SHP77 treated with DMSO at 0.1 percent for 48 hours (cell line): Measurements from ENCODE around the gene PCED1A.
"Not testable (repeated sequence)": the region's sequence is repeated elsewhere in the genome, so short reads cannot be mapped to it uniquely, and the experiment has no call there.

Experiments used
- DNase-seq: peaks from one replicate; lab custom pipeline; 2025; lab: John Stamatoyannopoulos, UW

Gene PCED1A

DNA sequence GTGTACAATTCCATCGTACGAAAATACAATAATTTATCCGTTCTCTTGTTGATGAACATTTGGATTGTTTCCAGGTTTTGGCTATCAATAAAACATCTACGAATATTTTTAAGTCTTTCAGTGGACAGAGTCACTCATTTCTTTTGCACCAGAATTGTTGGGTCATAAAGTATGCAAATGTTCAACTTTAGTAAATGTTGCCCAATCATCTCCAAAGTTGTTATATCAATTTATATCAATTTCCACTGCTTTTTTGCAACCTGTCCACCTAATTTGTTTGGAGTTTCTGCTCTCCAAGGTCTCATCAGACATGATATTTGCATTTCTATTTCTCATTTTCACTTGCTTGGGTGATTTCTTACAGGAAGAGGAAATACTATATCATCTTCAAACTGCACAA lies 13.8 kb downstream of the PCED1A start:
- DNase-seq = no peak

DNA sequence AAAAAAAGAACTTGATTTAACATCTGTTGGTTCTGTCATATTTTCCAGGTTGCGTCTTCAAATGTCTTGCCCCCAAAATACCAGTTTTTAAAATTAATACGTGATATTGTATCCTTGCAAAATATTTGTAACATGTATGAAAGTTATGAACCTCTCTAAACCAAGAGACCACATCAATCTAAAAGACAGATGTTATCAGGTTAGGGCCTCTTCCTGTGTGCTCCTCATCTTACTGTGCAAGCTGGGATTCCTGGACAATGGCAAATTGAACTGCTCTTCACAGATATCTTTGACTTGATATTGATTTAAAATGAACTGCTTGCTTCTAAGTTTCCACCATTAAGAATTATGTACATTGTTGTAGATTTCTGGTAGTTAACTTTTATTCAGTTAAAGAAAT lies 14.7 kb downstream of the PCED1A start:
- DNase-seq = no peak

DNA sequence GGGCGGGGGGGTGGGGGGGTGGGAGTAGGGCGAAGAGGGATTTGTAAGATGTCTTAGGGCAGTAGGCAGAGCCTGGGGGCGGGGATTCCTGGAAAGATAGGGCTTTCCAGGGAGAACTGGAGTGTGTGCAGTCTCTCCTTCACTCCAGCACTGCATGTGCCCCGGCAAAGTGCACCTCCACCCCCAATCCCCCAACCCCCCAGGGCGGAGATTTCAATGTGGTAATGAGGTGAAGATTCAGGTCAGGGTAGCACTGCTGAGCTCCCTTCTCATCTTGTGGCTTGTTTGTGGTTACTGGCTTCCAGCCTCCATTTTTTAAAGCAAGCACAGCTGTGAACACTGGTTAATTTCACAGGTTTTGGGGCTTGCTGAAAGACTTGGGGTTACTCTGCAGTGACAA lies 18.4 kb downstream of the PCED1A start:
- DNase-seq = no peak

DNA sequence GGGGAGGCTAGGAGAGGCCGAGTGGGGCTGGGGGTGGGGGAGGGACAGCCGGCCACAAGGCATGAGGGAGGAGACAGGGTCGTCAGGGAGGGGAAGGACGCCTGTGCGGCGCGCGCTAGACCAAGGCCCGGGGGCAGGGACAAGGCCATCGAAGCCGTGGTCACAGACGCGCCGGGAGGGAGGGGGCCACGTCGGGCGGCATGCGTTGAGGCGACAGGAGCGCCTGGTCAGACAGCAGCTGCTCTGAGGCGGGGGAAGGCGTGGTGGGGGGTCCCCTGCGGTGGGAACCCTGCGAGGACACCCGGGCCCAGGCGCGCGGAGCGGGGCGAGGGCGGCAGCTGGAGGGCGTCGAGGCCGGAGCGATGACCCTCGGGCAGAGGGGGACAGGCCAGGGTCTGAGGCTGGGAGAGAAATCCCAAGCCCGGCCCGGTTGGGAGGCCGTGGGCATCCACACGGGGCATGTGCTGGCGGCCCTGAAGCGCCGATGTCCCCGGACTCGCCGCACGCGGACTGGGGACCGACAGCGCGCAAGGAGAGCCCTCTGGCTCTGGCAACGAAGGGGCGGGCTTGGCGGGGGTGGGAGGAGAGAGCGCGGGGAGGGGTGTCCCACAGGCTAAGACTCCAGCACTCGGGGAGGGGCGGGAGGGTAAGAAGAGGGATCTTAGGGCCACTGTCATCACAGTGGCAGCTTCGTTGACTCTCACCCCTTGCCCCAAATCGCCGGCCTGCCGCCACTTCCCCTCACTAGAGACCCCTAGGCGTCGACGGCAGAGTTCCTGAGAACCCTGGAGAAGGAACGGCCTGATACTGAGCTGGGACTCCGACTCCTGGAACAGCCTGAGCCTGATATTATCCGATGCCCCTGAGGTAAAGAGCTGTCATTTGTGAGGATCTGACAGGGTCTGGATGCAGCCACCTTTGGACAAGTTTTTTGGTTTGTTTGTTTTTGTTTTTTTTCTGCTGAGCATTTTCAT lies 19.3 kb downstream of the PCED1A start:
- DNase-seq = no peak

DNA sequence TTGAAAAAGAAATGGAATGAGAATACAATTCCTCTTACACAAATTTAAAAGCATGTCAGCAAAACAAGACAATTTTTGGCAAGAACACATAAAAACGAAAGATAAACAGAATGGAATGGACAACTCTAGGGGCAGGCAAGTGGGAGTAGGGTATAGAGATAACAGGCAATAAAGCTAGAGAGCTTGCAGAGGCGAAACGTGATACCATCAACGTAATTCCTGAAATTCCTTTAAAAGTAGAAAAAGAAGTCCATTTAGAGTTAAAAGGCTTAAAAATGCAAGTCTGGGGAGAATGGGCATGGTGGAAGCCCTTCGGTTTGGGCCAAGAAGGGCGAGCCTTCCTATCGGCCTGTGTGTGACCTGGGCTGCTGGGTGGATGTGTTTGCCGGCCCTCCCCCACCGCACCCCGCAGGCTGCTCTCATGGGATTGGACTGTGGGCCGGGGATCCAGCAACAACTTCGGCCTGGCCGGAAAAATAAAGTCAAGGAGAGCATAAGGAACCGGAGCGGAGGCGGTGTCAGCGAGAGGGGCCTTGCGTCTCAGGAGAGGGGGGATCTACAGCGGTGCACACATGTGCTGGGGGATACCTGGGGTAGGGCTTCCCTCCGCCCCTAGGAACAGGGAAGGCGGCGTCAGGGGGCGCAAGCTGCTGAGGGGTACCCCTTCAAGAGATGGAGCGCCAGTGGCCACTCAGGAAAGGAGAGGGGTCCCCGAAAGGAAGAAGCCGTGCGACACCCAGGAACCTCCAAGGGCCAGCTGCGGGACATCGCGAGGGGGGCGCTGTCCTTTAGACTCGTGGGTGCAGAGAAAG lies 20.2 kb downstream of the PCED1A start:
- no peak for DNase-seq

DNA sequence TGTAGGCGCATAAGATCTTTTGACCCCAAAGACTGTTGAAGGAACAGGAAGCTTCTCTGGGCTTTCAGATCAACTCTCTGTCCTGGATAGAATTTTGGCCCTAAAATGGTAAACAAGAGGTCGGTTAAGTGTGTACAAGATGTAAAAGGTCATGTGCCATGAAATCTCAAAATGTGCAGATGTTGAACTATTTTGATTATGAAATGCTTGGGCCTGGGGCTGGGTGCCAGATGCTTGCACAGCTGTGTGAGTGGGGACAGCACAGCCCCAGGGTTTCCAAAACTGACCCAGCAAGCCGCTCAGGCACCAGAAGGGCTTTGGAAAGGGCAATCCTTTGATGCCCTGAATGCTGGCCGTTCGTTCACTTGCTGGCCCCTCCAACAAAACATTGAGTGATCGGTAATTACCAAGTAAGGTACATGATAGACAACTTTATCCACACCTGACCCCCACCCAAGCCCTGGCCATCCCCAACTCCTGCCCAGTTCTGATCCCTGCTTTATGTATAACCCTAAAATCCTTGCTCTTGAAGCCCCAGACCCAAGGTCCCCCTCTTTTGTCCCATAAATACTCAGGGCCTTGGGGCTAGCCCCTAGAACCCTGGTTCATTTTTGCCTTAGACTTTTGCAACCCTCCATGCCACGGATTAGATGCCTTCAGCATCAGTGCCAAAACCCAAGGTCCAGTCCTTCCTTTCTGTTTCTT lies 22.4 kb downstream of the PCED1A start:
- no peak for DNase-seq

DNA sequence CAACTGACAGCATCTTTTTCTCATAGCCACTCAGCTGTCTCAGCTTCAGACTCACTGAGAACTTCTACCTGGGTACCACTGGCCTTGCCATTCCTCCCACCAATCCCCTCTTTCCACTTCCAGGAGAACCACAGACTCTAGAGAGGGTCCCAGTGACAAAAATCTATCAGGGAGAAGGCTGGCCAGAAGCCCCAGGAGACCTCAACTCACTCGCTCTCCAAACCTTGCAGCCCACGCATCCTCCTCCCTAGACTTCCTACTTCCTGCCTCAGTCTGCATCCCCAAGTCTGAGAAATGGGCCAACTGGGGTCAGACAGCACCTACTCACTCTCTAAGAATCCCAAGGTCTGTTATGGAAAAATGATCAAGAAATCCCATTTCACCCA lies 23.1 kb downstream of the PCED1A start:
- DNase-seq = no peak

DNA sequence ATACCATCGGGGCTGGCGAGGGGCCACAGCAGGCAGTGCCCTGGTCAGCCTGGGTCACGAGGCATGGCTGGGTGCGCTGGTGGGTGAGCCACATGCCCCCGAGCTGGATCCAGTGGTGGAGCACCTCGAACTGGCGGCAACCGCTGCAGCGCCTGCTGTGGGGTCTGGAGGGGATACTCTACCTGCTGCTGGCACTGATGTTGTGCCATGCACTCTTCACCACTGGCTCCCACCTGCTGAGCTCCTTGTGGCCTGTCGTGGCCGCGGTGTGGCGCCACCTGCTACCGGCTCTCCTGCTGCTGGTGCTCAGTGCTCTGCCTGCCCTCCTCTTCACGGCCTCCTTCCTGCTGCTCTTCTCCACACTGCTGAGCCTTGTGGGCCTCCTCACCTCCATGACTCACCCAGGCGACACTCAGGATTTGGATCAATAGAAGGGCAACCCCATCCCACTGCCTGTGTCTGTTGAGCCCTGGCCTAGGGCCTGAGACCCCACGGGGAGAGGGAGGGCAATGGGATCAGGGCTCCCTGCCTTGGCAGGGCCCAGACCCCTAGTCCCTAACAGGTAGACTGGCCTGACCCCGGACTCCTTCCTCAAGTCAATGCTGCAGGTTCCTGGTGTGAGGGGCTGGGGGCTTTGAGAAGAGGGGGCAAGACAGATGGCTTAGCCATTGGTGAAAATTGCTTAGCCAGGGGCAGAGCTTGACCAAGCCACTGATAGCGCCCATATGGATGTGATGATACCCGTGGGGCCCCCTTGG lies 23.7 kb downstream of the PCED1A start:
- DNase-seq = no peak

DNA sequence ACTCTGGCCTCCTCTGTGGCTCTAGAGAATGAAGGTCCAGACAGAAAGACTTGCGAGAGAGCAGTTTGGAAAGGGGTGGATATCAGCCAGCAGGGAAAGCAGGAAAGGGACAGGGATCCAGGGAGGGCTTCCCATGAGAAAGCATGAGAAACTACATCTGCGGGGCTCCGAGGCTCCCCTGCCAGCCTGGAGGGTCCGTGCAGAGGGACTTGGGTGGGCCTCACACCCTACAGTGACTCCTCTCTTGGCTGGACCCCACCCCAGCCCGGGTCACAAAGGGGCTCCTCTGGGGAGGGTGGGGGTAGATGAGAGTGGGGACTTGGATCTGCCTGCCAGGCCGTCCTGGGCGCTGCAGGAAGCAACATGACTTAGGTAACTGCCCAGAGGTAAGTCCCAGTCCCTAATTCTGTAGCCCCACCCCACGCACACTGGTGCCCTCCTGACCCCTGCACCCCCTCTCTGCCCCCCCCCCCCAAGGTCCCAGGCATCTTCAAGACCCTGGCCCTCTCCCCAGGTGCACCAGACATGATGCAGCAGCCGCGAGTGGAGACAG lies 24.3 kb downstream of the PCED1A start, which contains the start of gene TMEM239:
Gene TMEM239, plus strand, starts transcription at position 335 of the 553 bp plus-strand sequence. Its CDS starts 191 bp downstream, at position 526.
- no peak for DNase-seq

DNA sequence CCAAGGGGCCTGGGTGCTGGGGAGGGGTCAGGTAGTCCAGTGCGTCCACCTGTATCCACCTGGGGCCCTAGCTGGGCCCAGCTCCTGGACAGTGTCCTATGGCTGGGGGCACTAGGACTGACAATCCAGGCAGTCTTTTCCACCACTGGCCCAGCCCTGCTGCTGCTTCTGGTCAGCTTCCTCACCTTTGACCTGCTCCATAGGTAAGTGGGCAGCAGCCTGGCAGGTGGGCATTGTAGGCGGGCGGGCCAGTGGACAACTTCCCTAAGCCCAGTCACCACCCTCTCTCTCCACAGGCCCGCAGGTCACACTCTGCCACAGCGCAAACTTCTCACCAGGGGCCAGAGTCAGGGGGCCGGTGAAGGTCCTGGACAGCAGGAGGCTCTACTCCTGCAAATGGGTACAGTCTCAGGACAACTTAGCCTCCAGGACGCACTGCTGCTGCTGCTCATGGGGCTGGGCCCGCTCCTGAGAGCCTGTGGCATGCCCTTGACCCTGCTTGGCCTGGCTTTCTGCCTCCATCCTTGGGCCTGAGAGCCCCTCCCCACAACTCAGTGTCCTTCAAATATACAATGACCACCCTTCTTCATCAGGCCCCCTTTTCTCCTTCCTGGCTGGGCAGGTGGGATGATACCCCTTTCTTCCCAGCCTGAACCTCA lies 25.1 kb downstream of the PCED1A start:
- DNase-seq = no peak

DNA sequence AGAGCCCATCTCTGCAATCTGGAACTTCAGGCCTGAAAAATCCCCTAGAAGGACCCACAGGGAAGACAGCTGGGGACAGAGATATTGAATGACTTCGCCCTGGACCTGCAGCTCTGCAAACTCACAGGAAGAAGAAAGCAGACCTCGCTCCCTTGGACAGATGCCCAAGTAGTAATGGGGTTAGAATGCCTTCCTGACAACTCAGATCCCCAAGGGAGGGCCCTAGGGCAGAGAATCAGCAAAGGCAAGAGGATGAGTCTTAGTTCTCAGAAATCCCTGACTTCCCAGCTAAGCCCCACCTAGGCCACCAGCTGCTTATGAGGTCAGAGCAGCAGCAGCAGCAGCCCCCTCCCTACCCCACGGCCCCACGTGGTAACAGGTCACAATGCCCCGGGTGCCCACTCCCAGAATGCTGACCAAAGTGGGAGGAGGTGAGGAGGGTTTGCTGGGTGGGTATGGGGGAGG lies 25.8 kb downstream of the PCED1A start, which contains the start of gene C20orf141:
Gene C20orf141, plus strand, starts transcription at position 401 of the 465 bp plus-strand sequence. CDS start 198 bp downstream, outside the sequence.
- no peak for DNase-seq

DNA sequence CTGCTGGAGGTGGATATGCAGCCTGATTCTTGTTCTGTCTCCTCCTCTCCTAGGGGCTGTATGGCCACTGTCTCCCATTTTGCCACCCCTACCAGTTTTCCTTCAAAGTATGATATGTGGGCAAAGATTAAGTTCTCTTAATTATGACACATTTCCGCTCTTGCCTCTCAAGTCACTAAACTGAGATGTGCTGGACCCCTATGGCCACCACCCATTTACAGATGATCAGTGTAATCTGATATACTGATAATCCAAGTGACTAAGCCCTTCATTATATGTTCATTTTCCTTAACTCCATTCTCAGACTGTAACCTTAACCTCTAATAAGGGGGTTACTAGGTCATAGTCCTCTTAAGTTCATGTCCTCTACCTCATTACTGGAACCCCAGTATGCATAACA lies 26.4 kb downstream of the PCED1A start:
- DNase-seq = no peak

DNA sequence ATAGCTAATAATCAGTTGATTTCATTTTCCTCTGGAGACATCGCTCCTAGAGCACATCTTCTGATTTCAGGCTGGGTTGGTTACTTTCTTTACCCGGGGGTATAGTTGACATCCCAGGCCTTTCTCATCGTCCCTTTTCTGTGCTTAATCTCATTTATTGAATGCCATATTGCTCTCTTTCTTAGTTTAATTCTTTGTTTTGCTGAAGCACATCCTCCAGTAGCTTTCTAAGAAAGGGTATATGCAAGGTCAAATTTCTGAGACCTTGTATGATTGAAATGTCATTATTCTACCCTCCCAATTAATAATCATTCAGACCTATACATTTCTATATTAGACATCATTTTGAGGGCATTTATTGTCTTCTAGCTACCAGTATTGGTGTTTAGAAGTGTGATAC lies 28.3 kb downstream of the PCED1A start:
- DNase-seq = no peak

DNA sequence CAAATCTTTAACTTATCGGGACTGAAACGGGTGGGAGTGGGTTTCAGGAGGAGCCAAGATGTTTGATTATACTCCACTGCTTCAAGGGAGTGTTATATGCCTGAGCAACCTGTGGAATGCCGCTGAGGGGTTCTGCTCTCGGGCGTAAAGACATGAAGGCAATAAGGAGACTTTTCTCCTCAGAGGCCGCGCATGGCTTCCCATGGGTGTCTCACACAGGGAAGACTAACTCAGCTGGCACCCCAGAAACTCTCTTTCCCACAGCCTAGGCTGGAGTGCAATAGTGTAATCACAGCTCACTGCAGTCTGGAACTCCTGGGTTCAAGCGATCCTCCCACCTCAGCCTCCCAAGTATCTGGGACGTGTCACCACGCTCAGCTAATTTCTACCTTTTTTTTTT lies 30.8 kb downstream of the PCED1A start:
- DNase-seq = no peak

DNA sequence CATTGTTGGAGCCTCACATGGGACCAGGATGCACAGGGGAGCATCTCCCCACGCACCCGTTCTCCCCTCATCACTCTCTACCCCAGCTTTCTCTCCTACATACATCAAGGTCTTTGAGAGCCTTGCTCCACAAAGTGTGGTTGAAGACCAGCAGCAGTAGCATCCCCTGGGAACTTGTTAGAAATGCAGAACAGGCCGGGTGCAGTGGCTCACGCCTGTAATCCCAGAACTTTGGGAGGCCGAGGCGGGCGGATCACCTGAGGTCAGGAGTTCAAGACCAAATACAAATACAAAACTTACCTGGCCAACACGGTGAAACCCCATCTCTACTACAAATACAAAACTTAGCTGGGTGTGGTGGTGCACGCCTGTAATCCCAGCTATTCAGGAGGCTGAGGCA lies 32.5 kb downstream of the PCED1A start:
- not testable (repeated sequence) for DNase-seq

DNA sequence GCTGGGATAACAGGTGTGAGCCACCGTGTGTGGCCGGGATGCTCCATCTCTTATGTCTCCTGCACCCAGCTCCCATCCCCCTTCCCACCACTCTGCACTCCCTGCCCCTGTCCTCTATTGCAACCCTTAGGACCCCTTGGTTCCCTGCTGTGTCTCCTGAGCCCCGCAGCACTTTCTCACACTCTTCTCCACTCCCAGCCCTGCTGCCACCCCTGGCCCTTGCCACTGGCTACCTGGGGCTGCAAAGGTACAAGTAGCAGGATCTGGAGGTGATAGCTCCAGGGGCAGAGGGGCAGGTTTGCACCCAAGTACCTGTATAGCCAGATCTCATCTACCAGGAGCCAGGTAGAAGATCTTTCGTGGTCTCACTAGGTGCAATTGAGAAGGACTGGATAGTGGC lies 33.4 kb downstream of the PCED1A start:
- DNase-seq = no peak

DNA sequence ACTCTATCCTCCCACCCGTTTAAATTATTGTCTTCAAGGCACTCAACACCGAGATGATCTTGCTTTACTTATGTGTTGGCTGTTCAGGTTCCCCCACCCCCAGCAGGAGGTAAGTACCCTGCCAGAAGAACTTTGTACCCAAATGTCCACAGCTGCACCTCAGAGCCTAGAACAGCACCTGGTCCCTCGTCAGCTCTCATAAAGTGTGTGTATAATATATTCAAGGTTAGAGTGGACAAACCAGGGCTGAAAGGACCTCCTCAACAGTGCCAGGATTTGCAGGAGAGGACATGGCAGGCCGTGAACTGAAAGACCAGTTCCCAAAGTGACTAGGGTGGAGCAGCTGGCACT lies 34.1 kb downstream of the PCED1A start:
- no peak for DNase-seq

DNA sequence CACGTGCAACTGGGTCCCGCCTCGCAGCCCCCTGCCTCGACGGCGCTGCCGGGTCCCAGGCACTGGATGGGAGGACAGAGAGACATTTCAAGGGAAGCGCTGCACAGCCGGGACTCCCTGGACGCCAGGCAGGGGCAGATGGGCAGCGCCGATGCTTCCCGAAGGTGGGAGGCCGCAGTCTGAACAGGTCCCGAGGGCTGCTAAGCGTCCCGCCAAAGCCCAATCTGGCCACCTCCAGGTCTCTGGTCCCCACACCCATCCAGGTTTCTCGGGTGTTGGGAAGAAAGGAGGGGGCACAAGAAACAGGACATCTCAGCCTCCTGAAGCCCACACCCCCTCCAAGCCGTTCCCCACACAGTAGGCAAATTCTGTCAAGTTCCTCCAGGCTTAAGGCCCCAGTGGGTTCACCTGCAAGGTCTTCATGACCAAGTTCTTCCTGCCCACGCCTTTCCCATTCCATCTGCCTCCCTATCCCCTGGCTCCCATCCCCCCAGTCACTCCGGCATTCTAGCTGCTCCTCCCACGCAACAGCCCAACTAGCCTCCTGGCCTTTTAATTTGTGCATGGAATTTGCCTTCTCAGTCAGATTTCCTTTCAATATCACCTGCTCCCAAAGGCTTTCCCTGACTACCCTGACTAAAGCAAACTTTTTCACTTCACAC lies 34.6 kb downstream of the PCED1A start:
- no peak for DNase-seq

DNA sequence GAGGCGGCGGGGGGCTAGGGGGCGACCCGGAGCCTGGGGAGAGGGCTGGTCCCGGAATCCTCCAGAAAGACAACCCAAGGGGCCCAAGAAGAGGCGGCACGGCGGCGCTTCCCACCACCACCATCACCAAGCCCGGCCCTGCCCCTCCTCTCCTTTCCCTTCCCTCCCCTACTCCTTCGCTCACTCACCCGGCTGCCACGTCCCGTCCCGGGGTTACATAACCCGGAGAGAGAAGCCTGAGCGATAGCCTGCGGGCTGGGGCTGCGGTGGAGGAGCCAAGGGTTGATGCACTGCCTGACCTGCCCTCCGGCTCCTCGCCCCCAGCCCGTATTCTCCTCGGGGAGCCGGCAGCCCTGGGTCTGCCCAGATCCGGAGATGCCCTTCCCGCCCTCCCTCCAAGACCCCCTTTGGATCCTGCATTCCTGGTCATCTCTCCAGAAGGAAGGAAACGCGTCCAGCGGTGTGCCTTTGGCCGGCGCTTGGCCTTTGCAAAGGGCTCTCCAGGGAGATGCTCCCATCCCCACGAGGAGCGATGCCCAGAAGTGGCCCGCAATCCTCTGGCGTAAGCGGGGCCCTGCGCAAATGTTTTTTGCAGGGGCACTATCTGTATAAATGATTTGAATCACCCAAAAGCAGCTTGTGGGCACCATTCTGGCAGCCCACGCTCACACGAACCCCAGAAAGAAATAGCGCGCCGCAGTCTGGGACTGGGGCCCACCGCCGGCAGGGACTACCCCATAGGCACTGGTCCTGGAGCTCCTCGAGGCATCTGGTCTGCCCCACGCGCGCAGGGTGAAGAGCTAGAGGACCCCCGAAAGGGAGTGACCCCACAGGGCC lies 35.4 kb downstream of the PCED1A start:
- no peak for DNase-seq
